GM12874 (cell line): ENCODE data around the gene ANKRD35.
A peak's percentile ranks its signal among the peaks of the same experiment; 100 is the strongest.

ENCODE experiments used
- TF ChIP-seq, protein P1 (sequence below): IDR thresholded peaks from 2 replicates; pipeline ENCODE4 v1.5.1; 2011; ENCODE audit warnings: low read depth, mild to moderate bottlenecking, control low read depth, low read length, moderate library complexity; ENCODE audit not compliant: insufficient read depth

Gene ANKRD35

DNA sequence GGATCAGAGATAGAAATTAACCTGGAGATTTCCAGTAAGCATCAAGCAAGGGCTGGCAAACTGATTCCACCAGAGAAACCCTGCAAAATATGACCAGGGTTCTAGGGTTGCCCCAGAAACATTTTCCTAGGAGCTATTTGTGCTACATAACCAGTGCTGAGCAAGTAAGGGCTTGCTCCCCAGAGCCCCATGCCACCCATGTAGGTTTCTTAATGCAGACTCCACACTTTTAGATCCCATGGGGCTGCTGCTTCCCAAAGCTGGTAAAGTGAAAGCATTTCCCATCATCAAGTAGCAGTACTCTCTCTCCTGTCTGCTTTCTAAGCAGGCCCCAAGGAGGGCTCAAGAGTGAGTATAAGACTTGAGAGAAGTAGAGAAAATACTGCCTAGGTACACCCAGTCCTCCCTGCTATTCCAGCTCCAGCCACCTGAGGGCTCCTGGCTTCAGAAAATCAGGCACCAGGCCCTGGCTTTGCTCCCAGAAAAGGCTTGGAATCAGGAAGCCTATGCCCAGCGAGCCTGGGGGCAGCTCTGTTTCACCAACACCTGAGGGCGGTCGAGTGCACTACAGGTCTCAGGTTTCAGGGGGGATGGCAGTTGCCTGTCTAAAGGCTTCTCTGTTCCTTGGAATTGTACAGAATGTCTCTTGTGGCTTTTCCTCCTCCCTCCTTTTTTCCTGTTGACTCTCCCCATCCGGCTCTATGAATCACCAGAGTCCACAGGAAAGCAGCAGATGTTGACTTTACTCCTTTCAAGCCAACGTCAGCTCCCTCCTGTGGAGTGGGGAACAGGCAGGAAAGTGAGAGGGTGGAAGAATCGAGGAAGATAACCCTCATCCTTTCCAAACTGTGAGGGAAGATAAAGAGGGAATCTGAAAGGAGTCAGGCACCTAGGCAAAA is 6.2 kb upstream of the ANKRD35 start:
- TF ChIP-seq, protein P1, sequence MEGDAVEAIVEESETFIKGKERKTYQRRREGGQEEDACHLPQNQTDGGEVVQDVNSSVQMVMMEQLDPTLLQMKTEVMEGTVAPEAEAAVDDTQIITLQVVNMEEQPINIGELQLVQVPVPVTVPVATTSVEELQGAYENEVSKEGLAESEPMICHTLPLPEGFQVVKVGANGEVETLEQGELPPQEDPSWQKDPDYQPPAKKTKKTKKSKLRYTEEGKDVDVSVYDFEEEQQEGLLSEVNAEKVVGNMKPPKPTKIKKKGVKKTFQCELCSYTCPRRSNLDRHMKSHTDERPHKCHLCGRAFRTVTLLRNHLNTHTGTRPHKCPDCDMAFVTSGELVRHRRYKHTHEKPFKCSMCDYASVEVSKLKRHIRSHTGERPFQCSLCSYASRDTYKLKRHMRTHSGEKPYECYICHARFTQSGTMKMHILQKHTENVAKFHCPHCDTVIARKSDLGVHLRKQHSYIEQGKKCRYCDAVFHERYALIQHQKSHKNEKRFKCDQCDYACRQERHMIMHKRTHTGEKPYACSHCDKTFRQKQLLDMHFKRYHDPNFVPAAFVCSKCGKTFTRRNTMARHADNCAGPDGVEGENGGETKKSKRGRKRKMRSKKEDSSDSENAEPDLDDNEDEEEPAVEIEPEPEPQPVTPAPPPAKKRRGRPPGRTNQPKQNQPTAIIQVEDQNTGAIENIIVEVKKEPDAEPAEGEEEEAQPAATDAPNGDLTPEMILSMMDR = peak; percentile 84

DNA sequence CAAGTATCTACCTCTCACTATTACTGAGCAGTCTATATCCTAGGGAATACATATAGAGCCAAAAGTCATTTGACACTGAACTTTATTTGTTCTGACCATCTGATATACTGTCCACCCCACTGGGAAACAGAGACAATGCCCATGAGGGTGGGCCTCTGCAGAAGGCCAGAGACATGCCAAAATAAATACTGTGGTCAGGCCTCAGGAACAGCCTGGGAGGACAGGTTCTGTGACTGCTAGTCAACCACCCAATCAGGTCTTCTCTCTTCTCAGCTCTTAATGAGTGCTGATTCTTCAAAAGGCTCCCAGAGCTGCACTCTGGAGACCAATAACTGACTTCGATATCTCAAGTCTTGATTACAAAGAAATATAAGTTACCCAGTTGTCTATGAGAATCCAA is 5.5 kb upstream of the ANKRD35 start:
- TF ChIP-seq, protein P1 = no peak

DNA sequence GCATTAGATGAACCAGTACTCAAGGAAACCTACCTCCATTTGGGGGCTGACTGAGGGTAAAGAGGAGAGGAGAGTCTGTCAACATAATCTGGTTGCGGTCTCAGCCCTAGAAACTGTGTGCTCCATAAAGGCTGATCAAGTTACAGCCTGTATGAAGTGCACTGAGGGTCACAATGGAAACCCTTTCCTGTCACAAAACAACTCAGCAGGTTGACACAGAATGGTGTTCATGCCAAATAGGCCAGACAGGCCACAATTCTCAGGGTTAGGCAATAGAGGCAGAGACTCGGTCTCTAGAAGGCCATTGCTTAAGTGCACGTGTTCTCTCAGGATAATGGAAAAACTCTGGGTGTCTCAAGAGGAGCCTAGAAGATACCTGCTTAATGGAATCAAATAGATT is 4.1 kb upstream of the ANKRD35 start:
- TF ChIP-seq, protein P1 = no peak

DNA sequence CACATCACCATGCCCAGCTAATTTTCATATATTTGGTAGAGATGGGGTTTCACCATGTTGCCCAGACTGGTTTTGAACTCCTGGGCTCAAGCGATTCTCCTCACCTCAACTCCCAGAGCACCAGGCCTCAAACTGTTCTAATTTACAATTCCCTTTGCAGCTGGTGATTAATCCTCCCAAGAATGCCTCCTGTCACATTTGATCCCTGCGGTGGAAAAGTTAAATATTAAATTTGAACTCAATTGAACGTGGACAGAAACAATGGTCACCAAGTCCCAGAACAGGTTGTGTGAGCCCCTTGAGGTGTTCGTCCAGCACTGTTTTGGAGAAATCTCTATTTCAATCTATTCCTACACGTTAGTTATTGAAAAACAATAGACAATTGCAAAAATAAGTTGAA is 2.0 kb upstream of the ANKRD35 start:
- TF ChIP-seq, protein P1 = no peak

DNA sequence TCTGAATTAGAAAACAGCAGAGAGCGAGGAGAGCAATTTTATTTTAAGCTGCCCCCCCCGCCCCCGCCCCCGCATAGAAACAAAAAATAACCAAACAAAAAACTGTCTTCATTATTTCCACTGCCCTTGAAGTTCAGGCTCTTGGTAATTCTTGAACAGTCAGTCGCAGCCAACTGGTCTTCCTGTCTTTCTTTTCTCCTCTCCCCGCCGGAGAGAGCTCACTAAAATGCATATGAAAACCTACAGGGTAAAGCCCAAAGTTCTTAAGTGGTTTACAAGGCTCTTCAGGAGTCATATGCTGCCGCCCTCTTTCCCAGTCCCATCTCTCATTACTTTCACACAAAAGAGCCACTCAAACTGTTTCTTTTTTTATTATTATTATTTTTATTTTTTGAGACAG is 1.1 kb upstream of the ANKRD35 start:
- TF ChIP-seq, protein P1 = no peak

DNA sequence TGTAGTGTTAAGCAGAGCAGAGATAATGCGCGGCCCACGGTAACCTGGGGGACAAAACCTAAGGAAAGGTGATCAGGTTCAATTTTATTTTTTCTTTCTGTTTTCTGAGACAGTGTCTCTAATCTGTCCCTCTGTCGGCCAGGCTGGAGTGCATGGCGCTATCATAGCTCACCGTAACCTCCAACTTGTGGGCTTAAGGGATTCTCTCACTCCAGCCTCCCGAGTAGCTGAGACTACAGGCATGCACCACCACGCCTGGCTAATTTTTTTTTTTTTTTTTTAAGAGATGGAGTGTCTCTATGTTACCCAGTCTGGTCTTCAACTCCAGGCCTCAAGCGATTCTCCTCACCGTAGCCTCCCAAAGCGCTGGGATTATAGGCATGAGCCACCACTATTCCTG is 724 bp upstream of the ANKRD35 start:
- TF ChIP-seq, protein P1 = no peak

DNA sequence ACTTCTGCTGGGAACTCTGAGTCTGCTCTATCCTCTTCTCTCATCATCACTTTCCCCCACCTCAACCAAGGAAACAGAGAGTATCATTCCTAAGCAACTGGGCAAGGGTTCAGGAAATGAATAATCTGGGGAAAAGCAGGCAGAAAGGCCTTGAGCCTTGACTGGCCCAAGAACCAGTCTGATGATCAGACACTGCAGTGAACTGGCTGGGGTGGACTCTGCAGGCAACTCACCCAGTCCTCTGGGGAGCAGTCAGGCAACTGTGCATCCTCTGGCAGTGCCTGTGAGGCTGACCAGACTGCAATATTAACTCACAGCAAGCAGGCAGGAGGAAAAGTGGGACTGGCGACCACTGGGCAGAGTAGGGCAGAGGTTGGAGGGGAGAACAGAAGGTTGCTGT is 991 bp downstream of the ANKRD35 start:
- TF ChIP-seq, protein P1 = no peak
